Measurements from ENCODE around the gene SLCO3A1.
"Not testable (repeated sequence)": the region's sequence is repeated elsewhere in the genome, so short reads cannot be mapped to it uniquely, and the experiment has no call there.

SLCO3A1 gene

DNA sequence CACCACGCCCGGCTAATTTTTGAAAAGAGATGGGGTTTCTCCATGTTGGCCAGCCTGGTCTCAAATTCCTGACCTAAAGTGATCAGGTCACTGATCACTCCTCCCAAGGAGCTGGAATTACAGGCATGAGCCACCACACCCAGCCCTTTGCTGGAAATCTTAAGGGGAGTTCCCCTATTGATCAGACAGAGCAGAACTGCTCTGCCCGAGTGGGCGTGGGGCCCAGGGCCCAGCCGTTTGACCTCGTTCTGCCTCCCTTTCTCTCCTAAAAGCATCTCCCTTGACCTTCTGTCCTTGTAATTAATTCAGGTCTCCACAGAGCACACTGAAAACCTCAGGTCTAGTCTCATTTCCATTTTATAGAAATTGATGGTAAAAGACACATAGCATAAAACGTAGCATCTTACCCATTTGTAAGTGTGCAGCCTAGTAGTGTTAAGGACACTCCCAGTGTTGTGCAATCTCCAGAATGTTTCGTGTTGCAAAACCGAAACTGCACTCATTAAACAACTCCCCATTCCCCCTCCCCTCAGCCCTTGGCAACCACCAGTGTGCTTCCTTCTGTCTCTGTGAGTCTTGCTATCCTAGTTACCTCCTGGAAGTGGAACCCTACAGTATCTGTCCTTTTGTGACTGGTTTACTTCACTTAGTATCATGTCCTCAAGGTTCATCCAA is 89.3 kb downstream of the SLCO3A1 start:
- peak; percentile 65 to 84 for DNase-seq

DNA sequence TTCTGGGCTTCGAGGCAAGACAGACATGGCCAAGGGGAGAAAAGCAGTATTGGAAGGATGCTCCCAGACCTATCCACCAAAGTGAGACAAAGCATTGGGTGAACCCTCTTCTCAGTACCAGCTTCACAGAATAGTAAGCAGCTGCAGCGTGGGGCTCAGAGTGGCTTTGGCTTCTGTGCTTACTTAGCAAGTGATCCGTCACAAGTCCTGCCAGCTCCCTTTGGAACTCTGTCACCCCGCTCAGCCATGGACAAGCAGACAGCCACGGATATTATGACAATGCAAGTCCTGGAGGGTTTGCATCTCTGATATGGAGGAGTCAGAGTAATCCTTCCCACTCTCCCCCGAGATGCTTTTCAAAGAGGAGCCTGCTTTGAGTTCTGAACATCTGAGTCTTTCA is 90.8 kb downstream of the SLCO3A1 start:
- no peak for DNase-seq

DNA sequence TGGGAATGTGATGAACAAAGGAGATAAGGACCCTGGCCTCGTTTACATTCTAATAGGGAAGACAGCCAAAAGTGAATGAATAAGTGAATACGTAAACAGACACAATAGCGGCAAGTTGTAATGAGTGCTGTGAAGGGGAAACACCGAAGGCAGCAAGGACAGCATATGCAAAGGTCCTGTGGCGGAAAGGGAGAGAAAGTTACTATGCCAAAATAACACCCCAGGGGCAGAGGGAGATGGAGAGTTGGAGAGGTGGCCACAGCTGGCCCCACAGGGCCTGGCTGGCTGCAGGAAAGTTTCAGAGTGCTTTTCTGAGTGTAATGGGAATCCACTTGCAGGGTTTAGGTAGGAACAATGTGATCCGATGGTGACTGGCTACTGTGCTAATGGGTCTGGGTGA is 91.9 kb downstream of the SLCO3A1 start:
- DNase-seq, result no peak

DNA sequence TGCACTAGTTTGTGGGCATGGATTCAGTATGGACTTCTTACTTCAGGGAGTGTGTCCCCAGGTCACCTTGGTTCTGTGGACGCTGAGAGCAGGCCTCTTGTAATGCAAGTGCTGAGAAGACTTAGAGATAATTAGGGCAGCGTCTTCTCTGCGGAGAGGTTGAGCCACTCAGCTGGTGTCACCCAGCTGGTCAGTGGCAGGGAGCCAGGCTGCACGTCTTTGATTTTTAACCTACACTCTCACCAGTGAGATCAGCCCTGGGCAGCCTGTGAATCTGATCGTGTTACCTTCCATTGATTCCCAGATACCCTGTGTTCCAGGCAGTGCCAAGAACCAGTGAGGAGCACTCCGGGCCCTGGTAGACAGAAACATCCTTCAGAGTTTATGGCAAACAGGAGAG is 92.6 kb downstream of the SLCO3A1 start:
- DNase-seq, result no peak

DNA sequence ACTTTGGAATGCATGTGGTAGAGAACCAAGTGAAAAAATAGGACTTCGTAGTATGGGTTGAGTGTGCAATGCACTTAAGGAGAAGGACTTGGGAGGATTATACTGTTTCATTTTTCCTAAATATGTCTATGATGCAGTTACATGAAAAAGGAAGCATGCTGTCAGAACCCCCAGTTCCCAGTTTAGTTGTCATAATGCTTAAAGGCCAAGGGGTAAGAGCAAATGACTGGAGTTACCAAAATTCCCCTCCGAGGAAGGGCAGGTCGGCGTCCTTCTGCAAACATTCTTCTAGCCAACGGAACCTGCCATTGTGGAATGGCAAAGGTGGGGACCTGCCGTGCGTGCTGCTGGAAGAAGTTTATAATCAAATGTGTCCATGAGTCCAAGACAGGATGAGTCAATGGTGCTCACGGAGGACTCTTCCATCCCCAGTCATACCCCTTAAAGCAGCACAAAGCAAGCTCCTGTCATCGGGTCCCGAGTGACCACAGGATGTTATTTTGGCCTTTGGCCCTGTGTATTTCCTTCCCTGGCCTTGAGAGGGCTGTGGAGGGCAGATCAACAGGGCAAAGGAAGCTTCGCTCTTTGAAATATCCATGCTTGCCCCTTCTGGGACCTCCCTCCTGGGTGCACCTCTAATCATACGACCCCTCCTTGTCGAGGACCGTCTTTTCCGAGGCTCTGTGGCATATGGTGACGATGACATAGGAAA is 93.2 kb downstream of the SLCO3A1 start:
- no peak for DNase-seq

DNA sequence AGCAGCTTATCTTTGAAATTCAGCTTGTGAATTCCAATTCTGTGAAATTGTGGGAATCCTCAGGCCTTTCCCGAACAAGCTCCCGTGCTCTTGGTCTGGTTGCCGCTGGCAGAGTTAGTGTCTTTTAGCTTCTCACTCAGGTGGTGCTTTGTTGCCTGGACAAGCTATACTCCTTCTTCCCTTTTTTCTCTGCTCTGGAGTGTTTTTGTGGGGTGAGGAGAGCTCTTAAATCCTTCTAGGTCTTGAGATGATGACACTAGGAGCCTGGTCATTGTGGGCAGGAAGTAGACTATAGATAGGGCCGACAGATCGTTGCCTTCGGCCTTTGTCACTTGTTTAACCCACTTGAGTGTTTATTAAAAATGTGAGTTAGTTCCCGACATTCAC is 93.8 kb downstream of the SLCO3A1 start:
- DNase-seq, result peak in 1 of 2 donors; percentile 29

DNA sequence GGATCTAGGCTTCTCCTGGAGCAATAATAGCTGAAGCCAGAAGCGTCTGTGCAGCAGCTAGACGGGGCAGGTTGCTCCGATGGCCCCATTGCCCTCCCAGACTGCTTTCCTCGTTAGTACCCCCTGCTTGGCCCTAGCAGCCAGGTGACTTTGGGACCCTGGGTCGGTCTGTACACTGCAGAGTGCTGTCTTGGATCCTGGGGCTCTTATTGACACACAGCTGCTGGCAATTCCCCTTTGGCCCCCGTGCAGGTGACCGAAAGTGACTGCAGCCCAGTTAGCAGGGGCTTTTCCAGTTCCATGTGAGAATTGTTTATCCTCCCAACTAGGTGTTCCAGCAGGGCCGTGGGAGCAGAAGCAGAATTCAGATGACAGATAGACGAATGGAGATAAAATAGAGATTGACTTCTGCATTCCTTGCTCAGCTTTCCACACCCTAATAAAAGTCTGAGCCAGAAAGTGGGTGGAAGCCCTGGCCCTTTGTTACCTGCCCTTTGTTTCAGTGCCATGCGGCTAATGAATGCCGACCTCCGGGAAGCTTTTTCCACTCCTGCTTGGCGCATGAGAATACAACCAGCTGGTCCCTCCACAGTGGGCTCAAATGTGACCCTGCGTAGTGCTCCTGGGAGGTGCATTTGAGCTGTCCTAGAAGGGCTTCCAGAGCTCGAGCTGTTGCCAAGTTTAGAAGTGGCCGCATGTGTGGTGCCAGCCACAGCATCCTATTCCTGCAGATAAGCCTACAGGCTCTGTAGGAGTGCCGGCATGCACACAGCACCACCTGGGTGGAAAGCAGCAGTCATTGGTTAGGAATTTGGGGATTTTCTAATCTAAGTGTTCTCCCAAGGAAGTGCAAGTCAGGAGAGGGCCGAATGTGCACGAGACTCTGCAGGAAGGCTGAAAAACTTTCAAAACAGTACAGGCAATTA is 94.4 kb downstream of the SLCO3A1 start:
- no peak for DNase-seq

DNA sequence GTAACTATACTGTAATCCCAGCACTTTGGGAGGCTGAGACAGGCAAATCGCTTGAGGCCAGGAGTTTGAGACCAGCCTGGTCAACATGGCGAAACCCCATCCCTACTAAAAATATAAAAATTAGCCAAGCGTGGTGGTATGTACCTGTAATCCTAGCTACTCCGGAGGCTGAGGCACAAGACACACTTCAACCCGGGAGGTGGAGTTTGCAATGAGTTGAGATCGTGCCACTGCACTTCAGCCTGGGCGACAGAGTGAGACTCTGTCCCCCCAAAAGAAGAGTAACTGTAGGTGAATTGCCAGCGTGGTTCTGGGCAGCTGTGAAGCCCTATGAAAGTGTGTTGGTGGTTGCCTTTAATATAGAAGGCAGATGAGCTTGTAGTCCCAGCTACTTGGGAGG is 95.9 kb downstream of the SLCO3A1 start:
- DNase-seq, result no peak

DNA sequence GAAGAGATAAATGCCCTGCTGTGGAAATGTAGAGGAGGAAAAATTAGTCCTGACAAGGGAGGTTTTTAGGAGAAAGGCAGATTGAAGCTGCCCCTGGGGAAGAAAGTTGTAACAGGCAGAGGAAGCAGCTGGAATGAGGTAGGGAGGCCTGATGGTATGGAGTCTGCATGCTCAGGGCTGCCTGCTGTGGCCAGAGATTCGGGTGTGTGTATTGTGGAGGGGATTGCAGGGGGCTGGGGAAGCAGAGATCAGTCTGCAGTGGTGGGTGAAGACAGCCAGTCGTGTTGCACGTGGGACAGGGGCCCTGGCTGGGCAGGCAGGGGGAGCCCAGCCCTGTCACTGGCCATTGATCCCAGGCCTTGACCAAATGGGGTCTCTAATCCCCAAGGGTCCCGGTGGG is 96.5 kb downstream of the SLCO3A1 start:
- no peak for DNase-seq

DNA sequence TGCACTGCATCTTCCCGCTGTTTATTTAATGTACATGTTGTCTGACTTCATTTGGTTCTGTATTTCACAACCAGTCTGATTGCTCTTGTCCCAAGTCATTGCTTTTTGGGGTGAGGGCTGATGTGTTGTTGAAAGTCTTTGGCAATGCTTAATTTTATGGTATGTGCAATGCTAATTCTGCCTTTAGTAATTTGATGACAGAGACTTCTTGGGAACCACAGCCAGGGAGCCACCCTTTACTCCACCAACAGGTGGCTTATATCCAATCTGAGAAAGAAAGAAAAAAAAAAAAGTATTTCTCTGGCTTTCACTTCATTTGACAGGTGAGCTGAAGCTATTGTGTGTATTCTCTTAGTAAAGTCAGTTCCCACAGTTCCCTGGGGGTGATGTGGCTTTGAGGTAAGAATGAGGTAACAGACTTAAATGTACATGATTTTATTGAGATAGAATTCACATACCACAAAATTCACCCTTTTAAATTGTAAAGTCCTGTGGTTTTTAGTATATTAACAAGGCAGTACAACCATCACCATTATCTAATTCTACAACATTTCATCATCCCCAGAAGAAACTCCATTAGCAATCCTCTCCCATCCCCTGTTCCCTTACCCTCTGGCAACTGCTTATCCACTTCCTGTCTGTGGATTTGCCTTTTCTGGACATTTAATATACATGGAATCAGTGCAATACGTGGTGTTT is 97.3 kb downstream of the SLCO3A1 start:
- DNase-seq, result no peak

DNA sequence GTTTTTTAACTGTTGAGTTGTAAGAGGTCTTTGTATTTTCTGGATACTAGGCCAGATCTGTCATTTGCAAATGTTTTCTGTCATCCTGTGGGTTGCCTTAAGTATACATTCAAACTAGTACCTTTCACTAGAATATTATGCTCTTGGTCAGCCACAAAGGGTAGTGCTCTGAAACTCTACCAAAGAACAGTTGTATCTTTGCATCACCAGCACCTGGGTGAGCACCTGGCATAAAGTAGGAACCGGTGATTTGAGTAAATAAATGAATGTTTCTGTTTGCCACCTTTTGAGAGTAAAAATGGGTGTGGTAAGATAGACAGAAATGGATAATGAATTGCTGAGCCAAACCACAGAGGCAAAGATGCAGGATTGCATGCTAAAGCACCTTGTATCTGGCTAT is 98.7 kb downstream of the SLCO3A1 start:
- no peak for DNase-seq

DNA sequence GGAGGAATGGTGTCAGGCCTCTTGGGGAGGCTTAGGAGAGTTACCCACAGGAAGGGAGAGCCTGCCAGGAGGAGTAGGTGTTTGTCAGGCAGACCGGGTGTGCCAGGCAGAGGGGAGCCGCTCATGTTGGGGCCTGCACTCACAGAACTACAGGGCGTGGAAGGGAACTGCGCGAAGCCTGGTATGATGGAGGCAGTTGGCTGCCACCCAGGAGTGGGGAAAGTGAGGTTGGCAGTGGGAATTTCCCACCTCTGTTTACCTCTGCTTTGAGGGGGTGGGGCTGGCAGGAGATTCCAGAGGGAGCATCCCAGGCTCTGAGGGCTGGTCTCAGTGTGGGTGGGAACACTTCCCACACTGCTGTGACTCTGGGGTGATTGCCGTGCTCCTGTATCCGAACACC is 99.9 kb downstream of the SLCO3A1 start:
- DNase-seq, result no peak

DNA sequence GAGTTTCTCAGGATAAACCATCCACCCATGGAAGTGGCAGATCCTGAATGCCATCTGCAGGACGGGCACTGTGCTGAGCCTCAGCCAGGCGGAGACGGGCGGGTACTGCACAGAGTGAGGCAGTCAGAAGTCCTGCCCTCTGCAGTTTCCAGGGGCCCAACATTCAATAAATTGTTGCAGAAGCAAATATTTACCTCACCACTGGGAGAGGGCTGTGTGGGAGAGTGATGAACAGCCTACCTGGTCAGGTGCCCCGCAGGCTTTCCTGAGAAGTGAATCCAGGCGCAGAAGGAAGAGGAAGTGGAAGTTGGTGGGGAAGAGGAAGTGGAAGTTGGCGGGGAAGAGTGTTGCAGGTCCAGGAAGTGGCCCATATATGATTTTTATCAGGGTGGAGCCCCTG is 100.8 kb downstream of the SLCO3A1 start:
- peak in 1 of 2 donors; percentile 28 for DNase-seq

DNA sequence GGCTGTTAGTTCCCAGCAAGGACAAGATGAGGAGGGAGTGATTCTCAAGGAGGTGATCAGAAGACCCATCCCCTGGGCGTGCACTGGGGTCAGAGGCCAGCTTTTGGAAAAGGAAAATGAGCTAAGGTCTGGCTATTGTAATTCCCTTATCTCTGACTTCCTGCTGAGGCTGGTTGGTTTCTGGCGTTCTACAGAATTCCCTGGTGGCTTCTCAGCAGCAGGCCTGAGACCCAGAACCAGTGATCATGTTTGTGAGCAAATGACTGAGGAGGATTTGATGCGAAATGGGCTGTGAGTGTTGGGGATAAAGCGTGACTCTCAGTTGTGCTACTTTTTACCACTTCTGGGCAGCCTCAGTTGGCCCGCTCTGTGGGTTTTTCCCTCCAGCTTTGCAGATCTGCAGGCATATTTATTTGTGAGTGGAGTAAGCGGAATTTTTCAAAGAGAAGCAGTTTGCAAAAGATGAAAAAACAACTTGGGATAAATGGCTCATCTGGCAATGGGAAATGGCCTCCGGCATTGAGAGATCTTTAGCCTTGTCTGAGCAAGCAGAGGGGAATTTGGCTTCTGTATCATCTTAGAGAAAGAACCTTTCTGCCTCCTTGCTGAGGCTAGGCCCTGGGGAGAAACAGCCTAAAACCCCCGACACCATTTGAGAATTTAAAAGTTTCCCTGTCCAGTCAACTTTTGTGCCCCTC is 102.7 kb downstream of the SLCO3A1 start:
- DNase-seq, result no peak

DNA sequence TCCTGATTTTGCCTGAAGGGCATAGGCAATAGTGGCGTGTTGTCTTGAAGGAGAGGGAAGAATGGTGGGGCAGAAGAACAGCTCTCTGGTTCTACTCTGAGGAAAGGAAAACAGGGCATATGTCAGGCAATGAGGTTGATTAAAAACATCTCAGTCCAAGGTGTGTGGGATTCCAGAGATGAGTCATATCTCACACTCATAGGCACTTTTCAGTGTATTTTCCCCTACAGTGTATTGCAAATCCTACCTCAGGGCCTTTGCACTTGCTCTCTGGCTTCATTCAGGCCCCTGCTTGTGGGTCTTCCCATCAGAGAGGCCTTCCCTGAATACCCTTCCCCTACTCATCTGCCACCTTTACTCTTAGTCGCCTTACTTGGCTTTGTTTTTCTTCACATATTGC is 107.8 kb downstream of the SLCO3A1 start:
- DNase-seq, result no peak

DNA sequence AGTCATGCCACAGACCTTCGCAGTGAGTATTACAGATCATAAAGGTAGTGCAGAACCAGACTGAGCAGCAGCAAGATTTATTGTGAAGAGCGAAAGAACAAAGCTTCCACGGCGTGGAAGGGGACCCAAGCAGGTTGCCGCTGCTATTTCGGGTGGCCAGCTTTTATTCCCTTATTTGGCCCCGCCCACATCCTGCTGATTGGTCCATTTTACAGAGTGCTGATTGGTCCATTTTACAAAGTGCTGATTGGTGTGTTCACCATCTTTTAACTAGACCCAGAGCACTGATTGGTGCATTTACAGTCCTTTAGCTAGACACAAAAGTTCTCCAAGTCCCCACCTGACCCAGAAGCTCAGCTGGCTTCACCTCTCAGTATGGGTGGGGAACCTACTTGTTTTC is 110.2 kb downstream of the SLCO3A1 start:
- not testable (repeated sequence) for DNase-seq

DNA sequence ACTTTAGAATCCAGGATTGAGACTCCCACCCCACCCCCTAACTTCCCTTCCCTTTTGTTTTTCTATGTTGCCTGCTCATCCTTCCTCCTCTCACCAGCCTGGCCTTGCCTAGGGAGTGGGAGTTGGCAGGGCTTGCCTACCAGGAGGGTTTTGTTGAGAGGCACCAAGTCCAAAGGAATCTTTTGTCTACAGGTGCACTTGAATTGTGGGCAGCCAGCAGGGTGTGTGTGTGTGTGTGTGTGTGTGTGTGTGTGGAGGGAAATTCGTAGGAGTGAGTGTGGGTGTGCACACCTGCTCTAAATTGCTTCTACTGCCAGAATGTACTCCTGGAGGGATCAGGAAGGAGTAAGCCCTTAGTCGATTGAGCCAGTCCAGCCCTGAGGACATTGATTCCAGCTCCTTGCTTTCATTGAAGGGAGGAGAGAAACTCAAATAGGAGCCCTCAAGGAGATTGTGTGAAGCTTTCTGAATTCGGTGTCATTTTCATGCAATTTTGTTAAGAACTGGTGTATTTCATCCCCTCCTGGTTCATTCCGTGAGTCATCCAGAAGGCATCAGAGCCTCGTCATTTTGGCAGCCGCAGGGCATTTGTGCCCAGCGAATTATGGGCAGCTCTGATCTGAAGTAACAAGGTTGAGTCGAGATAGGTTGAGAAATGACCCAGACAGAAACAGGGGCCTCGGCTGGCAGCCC is 112.1 kb downstream of the SLCO3A1 start:
- DNase-seq, result no peak

DNA sequence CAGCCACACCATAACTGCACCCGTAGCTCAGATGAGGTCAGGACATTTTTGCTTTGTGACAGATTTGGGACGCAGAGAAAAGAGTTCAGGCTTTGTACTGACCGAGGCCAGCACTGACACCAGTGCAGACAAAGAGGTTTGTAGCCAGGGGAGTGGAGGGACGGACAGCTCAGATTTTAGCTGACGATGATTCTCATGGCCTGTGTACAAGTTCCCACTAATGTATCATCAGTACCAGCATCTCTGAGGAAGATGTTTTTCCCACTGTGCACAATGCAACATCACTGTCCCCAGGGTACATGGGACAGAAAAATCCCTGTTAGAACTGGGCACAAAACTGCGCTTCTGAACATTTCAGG is 112.7 kb downstream of the SLCO3A1 start:
- DNase-seq, result no peak

DNA sequence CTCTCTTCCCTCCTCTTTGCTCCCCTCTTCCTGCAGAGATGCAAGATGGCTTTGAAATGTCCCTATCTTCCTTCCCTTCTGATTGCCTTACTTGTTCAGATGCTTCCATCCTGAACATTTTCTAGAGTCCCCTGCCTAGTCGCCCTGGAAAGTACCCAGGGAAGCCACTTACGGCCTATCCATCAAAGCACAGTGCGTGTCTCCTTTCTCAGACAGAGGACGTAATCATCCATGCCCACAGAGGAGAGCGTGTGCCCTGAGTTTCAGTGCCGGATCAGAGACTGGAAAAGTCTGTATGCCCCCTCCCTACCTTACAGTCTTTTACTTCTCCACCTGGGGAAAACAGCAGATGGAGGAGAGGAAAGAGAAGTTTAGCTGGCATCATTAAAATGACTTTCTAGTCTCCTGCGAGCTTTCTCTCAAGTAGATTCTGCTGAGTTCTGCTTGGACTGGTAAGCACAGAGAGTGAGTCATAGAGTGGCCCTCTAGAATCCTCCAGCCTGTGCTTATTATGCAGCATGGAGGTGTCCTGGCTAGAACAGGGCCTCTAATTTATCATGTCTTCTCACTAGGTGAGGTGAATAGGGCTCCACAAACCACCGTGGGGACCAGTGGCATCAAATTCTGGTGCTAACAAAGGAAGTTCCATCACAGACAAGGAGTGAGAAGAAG is 114.6 kb downstream of the SLCO3A1 start:
- DNase-seq, result no peak

DNA sequence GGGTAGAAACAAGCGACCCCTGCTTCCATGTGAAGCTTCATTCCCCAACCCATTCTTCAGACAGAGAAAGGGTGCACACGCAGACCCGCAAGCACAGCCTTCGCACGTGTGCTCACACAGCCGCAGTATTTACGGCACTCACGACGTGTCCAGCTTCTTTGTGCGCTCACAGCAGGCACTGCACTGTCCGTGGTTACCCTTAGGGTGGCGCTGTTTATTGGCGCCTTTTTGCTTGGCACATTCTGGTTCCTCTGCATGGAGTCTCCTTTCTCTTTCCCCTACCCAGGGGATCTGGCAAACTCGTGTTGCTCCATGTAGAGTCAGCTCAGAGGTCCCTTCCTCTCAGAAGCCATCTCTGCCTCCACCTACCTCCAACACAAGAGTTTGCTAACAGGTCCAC is 115.1 kb downstream of the SLCO3A1 start:
- no peak for DNase-seq

DNA sequence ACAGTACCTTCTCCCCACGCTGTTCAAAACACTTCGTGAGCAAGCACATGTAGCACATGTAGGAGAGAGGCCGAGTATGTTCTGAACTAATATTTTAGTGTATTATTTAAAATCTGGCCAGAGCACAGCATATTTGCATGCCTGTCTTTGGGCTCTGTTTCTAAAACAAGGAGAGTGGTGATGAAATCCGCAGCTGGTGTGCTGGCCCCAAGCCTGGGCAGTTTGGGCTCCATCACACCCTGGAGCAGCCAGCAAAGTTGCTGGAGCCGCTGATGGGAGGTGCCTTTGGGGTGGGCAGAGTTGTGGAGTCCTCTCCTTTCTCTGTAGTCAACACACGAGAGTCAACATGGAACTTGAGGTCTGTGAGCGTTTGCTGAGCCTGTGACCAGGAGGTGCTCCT is 116.6 kb downstream of the SLCO3A1 start:
- no peak for DNase-seq

Measured in CD4-positive, alpha-beta T cell treated with Interleukin-4 for 1 hour (primary cell).